Umbilical cord (tissue), 2 donors: ENCODE data around the gene ROBO1. TPM values are rescaled to one million over a fixed set of nuclear protein-coding genes. Genes with fewer than 3 reads are reported as not detected.
"Not testable (repeated sequence)": the region's sequence is repeated elsewhere in the genome, so short reads cannot be mapped to it uniquely, and the experiment has no call there.

Experiments
- DNase-seq: peaks from one replicate; pipeline ENCODE4 v3.0.0-alpha.2; 2015; ENCODE audit warnings: low spot score
- total RNA-seq: library from RNA; depleted of rRNA; stranded (reverse); fragments of >200 nt; gene quantifications from one replicate; pipeline ENCODE4 v1.2.3, GENCODE V29; 2014; ENCODE audit warnings: low replicate concordance; ENCODE audit not compliant: insufficient read depth

ROBO1 gene
- total RNA-seq, 1 donor from 2014 or later = 27.9 TPM

- DNase-seq = no peak
Measured at GRCh38 chr3:79380581-79380980, 387.2 kb downstream of the ROBO1 start.

GRCh38 chr3:79378064-79378463 is 389.7 kb downstream of the ROBO1 start:
- no peak for DNase-seq

- peak; percentile 76 for DNase-seq
Measured at GRCh38 chr3:79369306-79369705, 398.5 kb downstream of the ROBO1 start.

GRCh38 chr3:79368403-79368802 is 399.4 kb downstream of the ROBO1 start:
- DNase-seq = peak; percentile 46

- no peak for DNase-seq
Measured at GRCh38 chr3:79367803-79368202, 400.0 kb downstream of the ROBO1 start.

- DNase-seq = no peak
Measured at GRCh38 chr3:79367066-79367465, 400.7 kb downstream of the ROBO1 start.

- peak; percentile 37 for DNase-seq
Measured at GRCh38 chr3:79366414-79366813, 401.4 kb downstream of the ROBO1 start.

- no peak for DNase-seq
Measured at GRCh38 chr3:79364784-79365183, 403.0 kb downstream of the ROBO1 start.

- DNase-seq = peak; percentile 56
Measured at GRCh38 chr3:79362571-79363270, 405.1 kb downstream of the ROBO1 start.

GRCh38 chr3:79361748-79362378 is 405.9 kb downstream of the ROBO1 start:
- DNase-seq = peak; percentile 68

GRCh38 chr3:79358327-79358726 is 409.5 kb downstream of the ROBO1 start:
- DNase-seq = no peak

- DNase-seq = peak; percentile 48
Measured at GRCh38 chr3:79354179-79354688, 413.6 kb downstream of the ROBO1 start.

- peak; percentile 59 for DNase-seq
Measured at GRCh38 chr3:79351699-79352098, 416.1 kb downstream of the ROBO1 start.

- no peak for DNase-seq
Measured at GRCh38 chr3:79344876-79345871, 422.6 kb downstream of the ROBO1 start.

GRCh38 chr3:79341961-79342360 is 425.8 kb downstream of the ROBO1 start:
- no peak for DNase-seq

GRCh38 chr3:79339846-79340245 is 428.0 kb downstream of the ROBO1 start:
- no peak for DNase-seq

GRCh38 chr3:79337798-79338197 is 430.0 kb downstream of the ROBO1 start:
- DNase-seq = no peak

- no peak for DNase-seq
Measured at GRCh38 chr3:79329154-79329553, 438.6 kb downstream of the ROBO1 start.

GRCh38 chr3:79326642-79327041 is 441.2 kb downstream of the ROBO1 start:
- DNase-seq = no peak

GRCh38 chr3:79325833-79326383 is 441.9 kb downstream of the ROBO1 start:
- DNase-seq = not testable (repeated sequence)
